ENCODE measurements around the gene RHBDD1.

- no peak for TF ChIP-seq POLR2A (IDR thresholded peaks at IDR 0.05; ENCODE audit: low read length)
- TF ChIP-seq GATA1 (IDR thresholded peaks at IDR 0.05; ENCODE audit: low read depth, low read length): no peak
These were observed 42.2 kb upstream of the RHBDD1 start for GRCh38 chr2:226793646-226794045.

Data from erythroblast (primary cell).